HG02588 (cell line): Measurements from ENCODE around the gene FOXN3.
"Not testable (repeated sequence)": the region's sequence is repeated elsewhere in the genome, so short reads cannot be mapped to it uniquely, and the experiment has no call there.

Experiments
- ATAC-seq: cut with Tn5 transposase; IDR thresholded peaks from one replicate; pipeline ENCODE4 v1.9.1; 2021; ENCODE audit warnings: mild to moderate bottlenecking, moderate library complexity; ENCODE audit not compliant: unreplicated experiment

The FOXN3 gene

DNA sequence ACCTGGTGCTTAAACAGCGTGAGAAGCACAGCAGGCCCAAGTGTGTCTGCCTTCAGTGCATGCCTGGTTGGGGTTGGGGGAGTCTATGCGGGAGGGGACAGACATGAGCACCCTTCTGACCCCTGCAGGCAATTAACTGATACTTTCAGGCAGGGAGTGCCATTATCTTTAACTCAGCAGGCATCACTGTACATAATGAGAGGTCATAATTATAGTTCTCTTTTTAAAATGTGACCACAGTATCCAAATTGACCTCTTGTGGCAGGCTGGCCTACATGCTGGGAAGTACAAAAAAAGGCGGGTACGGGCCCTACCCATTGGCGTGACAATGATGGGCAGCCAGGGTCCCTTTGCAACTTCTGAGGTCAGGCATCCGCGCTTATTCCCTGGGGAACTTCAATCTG lies 209.1 kb downstream of the FOXN3 start:
- ATAC-seq = no peak

- no peak for ATAC-seq
These were observed 210.5 kb downstream of the FOXN3 start for GRCh38 chr14:89206389-89207031.

DNA sequence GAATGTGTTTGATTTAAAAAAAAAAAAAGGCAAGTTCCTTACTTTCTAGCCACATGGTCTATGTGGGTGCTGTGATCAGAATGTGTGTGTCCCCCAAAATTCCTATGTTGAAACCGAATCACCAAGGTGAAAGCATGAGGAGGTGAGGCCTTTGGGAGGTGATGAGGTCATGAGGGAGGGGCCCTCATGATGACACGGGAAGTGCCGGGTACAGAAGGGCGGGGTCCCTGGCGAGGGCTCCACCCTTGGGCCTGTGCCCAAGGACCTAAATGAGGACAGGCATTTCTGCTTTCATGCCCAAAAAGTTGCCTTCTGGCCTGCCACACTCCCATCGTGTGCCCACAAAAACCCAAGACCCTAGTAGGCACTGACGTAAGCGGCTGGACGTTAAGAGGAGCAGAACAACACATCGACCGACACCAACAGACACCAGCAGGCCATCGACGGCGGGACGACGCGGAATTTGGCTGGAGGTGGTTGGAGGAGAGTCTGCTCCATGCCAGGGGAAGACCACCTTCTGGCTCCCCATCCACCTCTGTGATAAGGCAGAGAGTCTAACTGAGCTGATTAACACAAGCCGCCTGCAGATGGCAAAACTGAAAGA lies 211.8 kb downstream of the FOXN3 start:
- ATAC-seq = no peak

GRCh38 chr14:89202413-89203190 lies 214.4 kb downstream of the FOXN3 start:
- ATAC-seq = no peak

DNA sequence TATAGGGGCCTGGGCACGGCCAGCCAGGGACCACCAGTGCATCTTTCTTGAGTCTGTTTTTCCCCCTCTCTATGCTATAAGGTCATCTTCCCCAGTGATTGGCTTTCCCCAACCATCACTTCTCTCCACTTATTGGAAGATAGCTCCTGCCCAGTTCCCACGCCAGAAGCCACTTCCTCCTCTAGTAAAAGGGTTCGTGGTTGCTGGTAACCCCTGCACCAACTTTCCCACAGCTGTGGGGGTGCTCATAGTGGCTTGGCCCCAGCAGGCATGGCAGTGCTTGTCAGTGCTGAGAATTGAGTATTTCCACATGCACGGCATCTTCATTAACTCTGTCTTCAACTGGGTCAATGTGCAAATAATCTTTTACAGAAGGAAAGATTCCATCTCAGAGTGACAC lies 215.4 kb downstream of the FOXN3 start:
- ATAC-seq = no peak

GRCh38 chr14:89199357-89199756 lies 217.7 kb downstream of the FOXN3 start:
- not testable (repeated sequence) for ATAC-seq

GRCh38 chr14:89198544-89199329 lies 218.3 kb downstream of the FOXN3 start:
- no peak for ATAC-seq

GRCh38 chr14:89197623-89198022 lies 219.4 kb downstream of the FOXN3 start:
- no peak for ATAC-seq

DNA sequence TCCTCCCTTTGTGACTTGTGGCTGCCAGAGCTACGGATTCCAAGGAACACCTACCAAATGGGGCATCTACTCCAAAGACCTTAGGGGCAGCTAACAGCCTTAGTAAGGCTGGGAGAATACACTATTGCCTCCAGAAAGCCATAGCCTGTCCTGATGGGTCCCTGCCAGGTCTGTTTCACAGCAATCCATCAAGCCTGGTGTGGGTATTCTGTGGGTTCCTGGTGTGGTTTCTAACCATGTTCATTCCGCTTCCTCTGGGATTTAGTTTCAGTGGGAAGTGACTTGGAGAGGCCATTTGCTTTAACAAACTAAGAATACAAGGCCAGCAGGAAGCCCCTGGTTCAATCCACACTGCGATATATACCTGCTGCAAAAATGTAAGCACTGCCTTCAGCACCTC lies 220.5 kb downstream of the FOXN3 start:
- ATAC-seq = no peak

DNA sequence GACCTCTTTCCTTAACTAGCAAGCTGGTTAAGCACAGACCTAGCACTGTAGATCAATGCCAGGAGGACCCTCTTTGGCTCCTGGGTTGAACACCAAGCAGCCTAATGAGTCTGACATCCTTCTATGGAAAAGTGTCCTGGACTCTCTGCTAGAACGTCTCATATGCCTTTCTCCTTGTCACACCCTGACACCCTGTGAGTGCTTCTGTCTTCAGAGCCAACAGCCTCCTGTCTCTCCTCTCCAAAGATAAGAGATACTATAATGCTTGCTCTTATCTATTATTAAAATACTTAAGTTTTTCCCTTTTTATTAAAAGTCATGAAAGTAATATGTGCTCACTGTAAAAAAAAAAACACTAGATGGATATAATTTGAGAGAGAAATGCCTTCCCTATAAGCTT lies 222.7 kb downstream of the FOXN3 start:
- ATAC-seq = no peak

- no peak for ATAC-seq
These were observed 226.1 kb downstream of the FOXN3 start for GRCh38 chr14:89190765-89191513.

GRCh38 chr14:89188492-89188891 lies 228.5 kb downstream of the FOXN3 start:
- ATAC-seq = no peak

GRCh38 chr14:89187501-89187900 lies 229.5 kb downstream of the FOXN3 start:
- no peak for ATAC-seq

GRCh38 chr14:89186856-89187376 lies 230.1 kb downstream of the FOXN3 start:
- ATAC-seq = no peak

DNA sequence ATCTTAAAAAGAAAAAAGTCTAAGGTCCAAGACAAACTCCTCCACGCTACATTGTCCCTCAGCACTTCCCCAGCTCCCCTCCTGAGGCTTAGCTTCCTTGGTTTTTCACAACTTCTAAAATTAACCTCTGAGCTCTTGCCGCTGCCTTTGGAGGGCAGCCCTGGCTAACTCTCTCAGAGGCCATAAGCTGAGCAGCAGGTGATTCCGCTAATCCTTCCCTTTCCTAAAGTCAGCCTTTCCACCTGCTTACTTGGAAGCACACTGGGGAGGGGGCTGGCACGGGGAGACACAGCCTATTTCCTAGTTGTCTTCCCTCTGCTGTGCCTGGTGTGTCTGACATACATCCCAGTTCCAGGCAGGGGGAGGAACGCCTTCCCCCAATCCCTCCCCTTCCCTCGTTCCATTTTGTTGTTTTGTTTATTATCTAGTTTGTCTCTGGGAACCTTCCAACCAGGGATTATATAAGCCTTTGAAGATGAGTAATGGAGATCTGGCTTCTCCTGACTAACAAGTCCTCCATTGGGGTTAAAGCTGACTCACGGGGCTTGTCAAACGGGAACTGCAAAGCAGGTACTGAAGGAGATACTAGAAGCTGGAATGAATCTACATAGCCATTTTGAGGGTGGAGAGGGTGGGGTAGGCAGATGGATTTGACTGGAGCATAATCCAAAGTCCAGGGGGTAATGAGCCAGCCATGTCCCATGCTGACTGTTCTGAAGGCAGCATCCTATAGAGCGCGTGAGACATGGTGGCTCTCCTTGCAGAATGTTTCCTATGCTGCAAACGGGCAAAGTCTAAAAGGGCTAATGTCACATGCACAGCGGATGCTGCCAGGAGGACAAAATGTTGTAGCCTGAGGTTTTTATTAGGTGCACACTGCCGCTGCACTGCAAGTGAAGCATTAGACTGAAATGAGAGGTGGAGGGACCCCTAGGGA lies 230.8 kb downstream of the FOXN3 start:
- ATAC-seq = no peak

DNA sequence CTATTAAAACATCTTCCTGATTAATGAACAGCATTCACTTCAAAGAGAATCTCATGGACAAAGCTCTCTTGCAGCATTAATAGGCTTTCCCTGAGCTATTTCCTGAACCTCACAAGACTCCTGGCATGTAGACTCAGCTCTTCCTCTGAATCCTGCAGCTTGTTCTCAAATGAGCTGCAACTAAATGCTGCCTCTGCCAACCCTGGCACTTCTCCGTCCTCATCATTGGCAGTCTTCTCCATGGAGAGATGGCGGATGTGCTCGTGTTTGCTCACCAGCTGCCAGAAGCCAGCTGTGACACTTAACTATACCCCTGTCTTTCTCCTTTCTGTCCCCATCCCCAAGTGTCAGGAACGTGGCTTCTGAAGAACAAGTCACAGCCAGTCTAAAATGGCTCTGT lies 232.1 kb downstream of the FOXN3 start:
- ATAC-seq = no peak

DNA sequence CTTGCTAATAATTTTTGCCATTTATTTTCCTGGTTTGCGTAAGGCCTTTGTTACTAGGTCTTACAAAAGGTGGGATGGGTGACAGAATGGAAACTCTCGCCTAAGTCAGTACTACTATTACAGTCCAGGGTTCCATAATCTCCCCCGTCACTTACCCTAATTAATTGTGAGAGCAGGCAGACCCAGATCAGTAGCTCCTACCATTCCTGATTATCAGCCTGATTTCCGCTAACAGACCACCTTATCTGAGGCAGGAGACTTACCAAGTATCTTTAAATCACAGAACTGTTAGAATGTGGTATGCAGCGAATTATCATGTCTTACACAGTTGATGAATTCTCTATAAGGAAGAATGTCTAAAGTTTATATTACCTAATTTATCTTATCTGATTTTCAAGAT lies 234.7 kb downstream of the FOXN3 start:
- no peak for ATAC-seq

- ATAC-seq = no peak
These were observed 236.5 kb downstream of the FOXN3 start for GRCh38 chr14:89180546-89180945.

- no peak for ATAC-seq
These were observed 237.1 kb downstream of the FOXN3 start for GRCh38 chr14:89179891-89180404.
